Stimulated activated effector memory CD8-positive, alpha-beta T cell treated with anti-CD3 and anti-CD28 coated beads, Interleukin-12 subunit alpha, Interleukin-12 subunit beta, amount 100 ng/mL, for 72 hours (primary cell): Measurements from ENCODE around the gene OR9G1.

Experiments
- ATAC-seq: fragments of 150-1000 bp; cut with Tn5 transposase; 2 replicates; pipeline ENCODE4 v1.10.0; 2021
- DNase-seq, 2 donors: peaks; one replicate each; pipeline ENCODE4 v3.0.0; 2021 to 2022; ENCODE audit warnings: low spot score in 2 of 2
- H3K27ac Mint-ChIP-seq: one replicate; pipeline ENCODE4 v1.8.0; 2022; ENCODE audit warnings: mild to moderate bottlenecking, mixed read lengths
- H3K36me3 Mint-ChIP-seq: one replicate; pipeline ENCODE4 v1.8.0; 2022; ENCODE audit warnings: mild to moderate bottlenecking, mixed read lengths
- H3K4me1 Mint-ChIP-seq: one replicate; pipeline ENCODE4 v1.8.0; 2022; ENCODE audit warnings: mixed read lengths
- H3K4me3 Mint-ChIP-seq: one replicate; pipeline ENCODE4 v1.8.0; 2022; ENCODE audit warnings: mild to moderate bottlenecking, mixed read lengths
- H3K9me3 Mint-ChIP-seq: one replicate; pipeline ENCODE4 v1.8.0; 2022; ENCODE audit warnings: mixed read lengths

The OR9G1 gene

DNA sequence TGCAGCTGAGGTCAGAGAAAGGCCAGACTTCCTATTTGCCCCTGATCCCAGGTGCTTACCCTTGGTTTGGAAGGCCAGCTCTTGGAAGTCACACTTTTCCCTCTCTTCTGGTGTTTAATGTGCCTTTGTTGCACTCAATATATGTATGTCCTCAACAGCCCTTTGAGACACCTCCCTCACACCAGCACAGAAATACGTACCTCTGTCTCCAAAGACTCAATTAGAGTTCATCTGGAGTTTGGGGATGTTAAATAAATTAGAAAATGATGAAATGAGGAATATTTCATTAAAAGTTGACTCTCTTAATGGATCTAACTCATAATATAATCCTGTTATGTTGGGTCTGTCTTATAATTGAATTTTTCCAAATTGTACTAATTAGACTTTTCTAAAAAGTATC lies 49.7 kb downstream of the OR9G1 start, which contains the start of gene OR9G4:
OR9G4 (minus strand) TSS at position 101 of the 400 bp plus-strand sequence. CDS start 4,931 bp downstream, outside the sequence.
- DNase-seq (no peak), ATAC-seq (no peak)
- no peak within 1 kb of the TSS for H3K4me3 Mint-ChIP-seq

DNA sequence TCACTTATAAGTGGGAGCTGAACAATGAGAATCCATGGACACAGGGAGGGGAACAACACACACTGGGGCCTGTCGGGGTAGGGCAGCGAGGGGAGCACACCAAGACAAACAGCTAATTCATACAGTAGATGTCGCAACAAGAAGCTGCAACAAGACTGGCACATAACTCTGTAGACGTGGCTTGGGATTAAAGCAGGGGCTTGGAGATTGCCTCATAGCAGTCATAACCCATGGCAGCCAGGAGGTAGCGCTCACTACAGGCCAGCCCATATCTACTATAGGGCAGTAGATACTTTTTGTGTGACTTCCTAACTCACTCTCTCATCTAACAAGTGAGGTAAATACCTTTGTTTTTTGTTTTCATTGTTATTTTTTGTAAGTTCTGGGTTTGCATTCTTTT lies 51.3 kb downstream of the OR9G1 start:
- Mint-ChIP-seq H3K4me3 (no peak overlapping the region), H3K36me3 (no peaks in the 10 kb centered on the region), H3K9me3 (peaks cover 14% of the 10 kb centered on the region), H3K4me1 (no peaks in the 10 kb centered on the region), H3K27ac (no peak overlapping the region)
- DNase-seq (no peak), ATAC-seq (no peak)

More for the DNA sequence above, 49.7 kb downstream of the OR9G1 start, which contains the start of gene OR9G4:
- Mint-ChIP-seq H3K9me3 (peaks cover 14% of the 10 kb centered on the region), H3K4me1 (no peaks in the 10 kb centered on the region), H3K27ac (no peak within 1 kb of the TSS), H3K36me3 (no peaks in the 10 kb centered on the region)

DNA sequence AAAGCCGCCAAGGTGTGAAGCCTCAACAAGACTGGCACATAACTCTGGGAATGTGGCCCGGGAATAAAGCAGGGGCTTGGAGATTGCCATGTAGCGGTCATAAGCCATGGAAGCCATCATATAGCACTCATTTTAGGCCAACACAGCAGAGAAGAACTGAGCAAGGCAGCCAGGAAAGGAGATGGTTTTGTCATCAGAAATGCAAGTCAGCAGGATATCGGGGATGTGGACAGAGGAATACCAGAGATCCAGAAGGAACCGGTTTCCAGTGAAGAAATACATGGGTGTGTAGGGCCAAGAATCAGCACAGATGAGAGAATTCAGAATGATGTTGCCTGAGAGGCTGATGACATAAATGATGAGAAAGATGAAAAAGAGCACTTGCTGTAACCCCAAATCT lies 52.6 kb downstream of the OR9G1 start:
- ATAC-seq (no peak), DNase-seq (no peak)
- Mint-ChIP-seq H3K4me3 (no peak overlapping the region), H3K27ac (no peak overlapping the region), H3K4me1 (no peaks in the 10 kb centered on the region), H3K9me3 (peaks cover 17% of the 10 kb centered on the region), H3K36me3 (no peaks in the 10 kb centered on the region)
